NCI-H748 (cell line): ENCODE data around the gene ASTN2.

Source experiments
- DNase-seq: peaks from one replicate; lab custom pipeline; 2025; ENCODE audit not compliant: unreplicated experiment; lab: John Stamatoyannopoulos, UW

The ASTN2 gene

GRCh38 chr9:116451500-116452115, 963.2 kb downstream of the ASTN2 start:
- no peak for DNase-seq

GRCh38 chr9:116450378-116451139, 964.3 kb downstream of the ASTN2 start:
- DNase-seq = no peak

GRCh38 chr9:116449949-116450348, 964.9 kb downstream of the ASTN2 start:
- no peak for DNase-seq

GRCh38 chr9:116448431-116448830, 966.4 kb downstream of the ASTN2 start:
- DNase-seq = no peak

- no peak for DNase-seq
Measured at GRCh38 chr9:116447934-116448333, 966.9 kb downstream of the ASTN2 start.

GRCh38 chr9:116442528-116442927, 972.3 kb downstream of the ASTN2 start:
- no peak for DNase-seq

- no peak for DNase-seq
Measured at GRCh38 chr9:116437411-116438370, 977.2 kb downstream of the ASTN2 start.

GRCh38 chr9:116436121-116436520, 978.7 kb downstream of the ASTN2 start:
- no peak for DNase-seq

- DNase-seq = no peak
Measured at GRCh38 chr9:116435706-116436105, 979.2 kb downstream of the ASTN2 start.

- no peak for DNase-seq
Measured at GRCh38 chr9:116434314-116434713, 980.5 kb downstream of the ASTN2 start.

GRCh38 chr9:116432051-116432450, 982.8 kb downstream of the ASTN2 start:
- DNase-seq = no peak

- DNase-seq = no peak
Measured at GRCh38 chr9:116430849-116431248, 984.0 kb downstream of the ASTN2 start.

GRCh38 chr9:116425244-116425643, 989.6 kb downstream of the ASTN2 start:
- no peak for DNase-seq

GRCh38 chr9:116423149-116423548, 991.7 kb downstream of the ASTN2 start:
- no peak for DNase-seq

GRCh38 chr9:116422119-116422979, 992.5 kb downstream of the ASTN2 start:
- DNase-seq = no peak

- DNase-seq = no peak
Measured at GRCh38 chr9:116420993-116421538, 993.8 kb downstream of the ASTN2 start.

- DNase-seq = no peak
Measured at GRCh38 chr9:116419181-116419580, 995.7 kb downstream of the ASTN2 start.

GRCh38 chr9:116417464-116417863, 997.4 kb downstream of the ASTN2 start:
- DNase-seq = no peak

- DNase-seq = no peak
Measured at GRCh38 chr9:116416421-116416820, 998.4 kb downstream of the ASTN2 start.

- no peak for DNase-seq
Measured at GRCh38 chr9:116414374-116414773, 1000.5 kb downstream of the ASTN2 start.
